Sigmoid colon (tissue), 4 donors: ENCODE results near the gene PRLH.

Source experiments
- EP300 ChIP-seq, 4 donors: sonication (generic); formaldehyde crosslinking; IDR thresholded peaks; one replicate each; pipeline ENCODE4 v1.6.1; 2017; ENCODE audit warnings: antibody characterized with exemption in 4 of 4
- POLR2A ChIP-seq, 2 donors: fragments of 450-650 bp; IDR thresholded peaks; one replicate each; pipeline ENCODE4 v1.6.1; 2016; ENCODE audit warnings: antibody characterized with exemption in 2 of 2, mild to moderate bottlenecking in 2 of 2, moderate library complexity in 2 of 2
- POLR2AphosphoS5 ChIP-seq, 4 donors: sonication (generic); formaldehyde crosslinking; IDR thresholded peaks; one replicate each; pipeline ENCODE4 v1.6.1; 2017; ENCODE audit warnings: antibody characterized with exemption in 4 of 4
- TF ChIP-seq, protein P1 (sequence below), 4 experiments: fragments of 450-650 bp in 3 of 4; fragments of 200-600 bp in 1 of 4; IDR thresholded peaks; one replicate each; pipeline ENCODE4 v1.5.1; 2016 to 2019; ENCODE audit warnings: antibody characterized with exemption in 4 of 4, mild to moderate bottlenecking in 3 of 4, moderate library complexity in 2 of 4

DNA sequence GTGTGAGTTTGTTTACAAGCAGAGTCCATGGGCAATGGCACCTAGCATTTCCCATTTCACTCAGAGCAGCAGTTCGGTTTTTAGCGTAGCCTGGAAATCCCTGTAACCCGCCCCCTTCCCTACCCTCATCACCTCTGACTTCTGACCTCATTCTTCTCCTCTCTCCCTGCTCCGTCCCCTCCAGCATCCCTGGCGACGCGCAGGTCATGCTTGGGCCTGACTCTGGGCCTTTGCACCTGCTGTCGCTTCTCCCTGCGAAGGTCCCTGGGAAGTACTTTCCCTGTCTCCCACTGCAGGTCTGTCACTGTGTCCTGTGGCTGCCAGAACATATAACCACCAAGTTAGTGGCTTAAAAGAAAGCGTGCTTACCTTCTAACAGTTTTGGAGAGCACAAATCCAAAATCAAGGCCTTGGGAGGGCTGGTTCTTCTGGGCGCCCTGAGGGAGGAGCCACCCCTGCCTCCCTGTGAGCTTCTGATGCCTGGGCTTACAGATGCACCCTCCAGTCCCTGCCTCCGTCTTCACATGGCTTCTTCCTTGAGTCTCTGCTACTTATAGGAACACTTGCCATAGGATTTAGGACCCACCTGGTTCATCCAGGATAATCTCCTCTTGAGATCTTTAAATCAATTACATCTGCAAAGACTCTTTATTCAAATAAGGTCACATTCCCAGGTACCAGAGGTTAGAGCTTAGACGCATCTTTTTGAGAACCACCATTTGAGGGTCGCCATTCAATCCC lies 32.3 kb downstream of the PRLH start:
- TF ChIP-seq, protein P1, sequence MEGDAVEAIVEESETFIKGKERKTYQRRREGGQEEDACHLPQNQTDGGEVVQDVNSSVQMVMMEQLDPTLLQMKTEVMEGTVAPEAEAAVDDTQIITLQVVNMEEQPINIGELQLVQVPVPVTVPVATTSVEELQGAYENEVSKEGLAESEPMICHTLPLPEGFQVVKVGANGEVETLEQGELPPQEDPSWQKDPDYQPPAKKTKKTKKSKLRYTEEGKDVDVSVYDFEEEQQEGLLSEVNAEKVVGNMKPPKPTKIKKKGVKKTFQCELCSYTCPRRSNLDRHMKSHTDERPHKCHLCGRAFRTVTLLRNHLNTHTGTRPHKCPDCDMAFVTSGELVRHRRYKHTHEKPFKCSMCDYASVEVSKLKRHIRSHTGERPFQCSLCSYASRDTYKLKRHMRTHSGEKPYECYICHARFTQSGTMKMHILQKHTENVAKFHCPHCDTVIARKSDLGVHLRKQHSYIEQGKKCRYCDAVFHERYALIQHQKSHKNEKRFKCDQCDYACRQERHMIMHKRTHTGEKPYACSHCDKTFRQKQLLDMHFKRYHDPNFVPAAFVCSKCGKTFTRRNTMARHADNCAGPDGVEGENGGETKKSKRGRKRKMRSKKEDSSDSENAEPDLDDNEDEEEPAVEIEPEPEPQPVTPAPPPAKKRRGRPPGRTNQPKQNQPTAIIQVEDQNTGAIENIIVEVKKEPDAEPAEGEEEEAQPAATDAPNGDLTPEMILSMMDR (IDR thresholded peaks at IDR 0.05) = no peak
- TF ChIP-seq EP300 (IDR thresholded peaks at IDR 0.05) (no peak), POLR2AphosphoS5 (IDR thresholded peaks at IDR 0.05) (no peak), POLR2A (IDR thresholded peaks at IDR 0.05) (no peak)
